NCI-H460 (cell line): ENCODE measurements around the gene TMEM30A. TPM values are rescaled to one million over a fixed set of nuclear protein-coding genes. Genes with fewer than 3 reads are reported as not detected.

ENCODE experiments used
- DNase-seq: peaks from one replicate; pipeline ENCODE4 v3.0.0-alpha.2; 2016; ENCODE audit warnings: low read depth; ENCODE audit errors: extremely low read depth
- polyA plus RNA-seq: library from polyadenylated mRNA; depleted of rRNA; stranded (reverse); fragments of >200 nt; gene quantifications from 2 replicates; pipeline ENCODE4 v1.2.3, GENCODE V29; 2014; cell fraction: nucleus; rRNA removed
- total RNA-seq: library from RNA; depleted of rRNA; stranded (reverse); fragments of >200 nt; shearing (Covaris generic); gene quantifications from 2 replicates; pipeline ENCODE4 v1.2.3, GENCODE V29; 2014; rRNA removed

The TMEM30A gene
- 43.6 and 50.9 TPM in 2 replicates for total RNA-seq
- polyA plus RNA-seq, result 29.8 and 49.6 TPM in 2 replicates

DNA sequence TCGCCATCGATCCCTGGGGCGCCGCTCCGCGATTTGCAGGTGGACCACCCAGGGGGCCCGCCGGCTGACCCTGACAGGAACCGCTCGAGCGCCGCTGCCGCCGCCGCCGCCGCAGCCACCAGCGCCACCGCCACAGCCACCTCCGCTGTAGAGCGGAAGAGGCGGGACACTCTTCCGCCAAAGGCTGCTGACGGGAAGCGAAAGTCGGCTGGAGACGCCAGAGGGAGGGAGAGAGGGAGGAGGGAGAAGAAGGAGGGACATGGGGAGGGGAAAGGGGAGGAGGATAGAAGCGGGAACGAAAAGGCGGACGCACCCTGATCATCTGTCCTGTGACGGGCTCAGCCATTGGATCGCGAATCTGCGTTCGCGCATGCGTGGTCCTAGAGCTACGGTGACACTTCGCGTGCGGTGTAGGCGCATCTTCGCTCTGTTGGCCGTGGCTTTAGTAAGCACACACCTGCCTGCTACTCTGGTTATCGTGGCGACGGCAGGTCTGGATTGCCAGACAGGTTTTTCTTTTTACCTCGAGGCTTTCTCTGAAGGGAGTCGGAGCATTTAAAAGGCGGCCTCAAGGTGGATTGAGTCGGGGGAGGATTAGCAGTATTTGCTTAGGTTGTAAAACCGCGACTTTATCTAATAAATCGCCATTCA is at the start of gene TMEM30A:
TSS of gene TMEM30A (minus strand) at position 161 of the 651 bp plus-strand sequence. CDS start at position 7, 154 bp downstream.
- DNase-seq, result peak; percentile 97

DNA sequence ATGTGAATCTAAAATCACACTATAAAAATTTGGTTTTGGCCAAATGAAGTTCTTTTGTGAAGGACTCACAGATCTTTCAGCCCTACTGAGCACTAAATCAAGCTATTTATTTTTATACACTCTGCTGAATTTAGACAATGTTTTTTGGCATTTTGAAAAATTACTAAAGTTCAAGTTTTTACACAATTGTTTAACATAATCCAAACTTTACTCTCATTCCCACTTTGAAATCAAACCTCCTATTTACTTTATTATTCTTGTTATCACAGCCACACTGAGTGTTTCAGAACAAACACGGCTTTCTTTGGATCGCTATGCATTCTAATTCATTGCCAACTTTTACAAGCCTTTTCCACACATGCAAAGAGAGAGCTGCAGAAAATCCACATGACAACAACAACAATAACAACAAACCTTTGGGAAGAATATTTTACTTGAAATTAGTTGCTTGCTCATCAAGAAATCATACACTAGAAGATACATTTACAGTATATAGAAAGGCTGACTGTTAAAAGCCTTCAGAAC is 49.1 kb upstream of the TMEM30A start:
- no peak for DNase-seq

DNA sequence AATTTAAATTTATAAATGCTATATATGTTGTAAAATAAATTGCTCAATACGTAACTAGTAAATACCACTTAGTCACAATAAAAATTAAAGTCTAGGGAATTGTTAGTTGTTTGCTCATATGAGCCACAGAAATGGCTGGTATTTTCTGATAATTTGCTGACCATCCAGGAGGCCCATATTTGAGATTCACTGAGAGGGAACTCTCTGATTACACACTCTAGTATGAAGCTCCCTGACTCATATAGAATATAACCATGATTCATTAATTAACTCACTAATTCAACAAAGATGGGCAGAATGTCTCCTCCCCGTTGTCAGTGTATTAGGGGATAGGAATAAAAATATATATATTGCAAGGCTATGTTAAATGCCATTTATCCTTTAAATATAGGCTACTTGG is 46.6 kb upstream of the TMEM30A start:
- no peak for DNase-seq

DNA sequence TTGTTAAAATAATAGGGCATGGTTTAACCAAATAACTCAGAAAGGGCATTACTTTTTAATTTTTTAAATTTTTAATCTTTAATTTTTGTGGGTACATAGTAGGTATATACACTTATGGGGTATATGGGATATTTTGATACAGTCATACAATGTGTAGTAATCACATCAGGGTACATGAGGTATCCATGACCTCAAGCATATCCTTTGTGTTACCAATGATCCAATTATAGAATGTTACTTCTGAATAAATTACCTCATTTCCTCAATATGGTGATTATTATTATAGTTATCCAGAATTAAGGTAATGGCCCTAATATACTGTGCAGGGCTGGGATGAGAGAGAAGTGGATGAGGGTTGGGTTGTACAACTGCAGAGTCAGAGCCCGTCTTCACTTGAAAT is 45.1 kb upstream of the TMEM30A start:
- no peak for DNase-seq

DNA sequence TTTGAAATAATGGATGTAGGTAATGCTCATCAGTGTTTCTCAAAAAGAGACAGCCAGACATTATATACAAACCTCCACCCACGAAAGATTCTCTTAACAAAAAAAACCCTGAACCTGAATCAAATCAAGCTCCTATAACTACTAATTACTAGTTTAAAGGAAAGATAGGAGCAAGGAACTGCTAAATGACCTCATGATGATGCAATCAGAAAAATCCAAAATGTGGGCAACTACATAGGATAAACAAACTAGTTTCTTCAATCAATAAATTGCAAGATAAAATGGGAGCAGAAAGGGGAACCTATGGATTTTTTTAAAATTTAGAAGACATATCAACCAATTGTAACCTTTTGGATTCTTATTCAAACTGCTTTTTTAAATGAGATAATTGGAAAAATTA is 43.2 kb upstream of the TMEM30A start:
- DNase-seq, result no peak

DNA sequence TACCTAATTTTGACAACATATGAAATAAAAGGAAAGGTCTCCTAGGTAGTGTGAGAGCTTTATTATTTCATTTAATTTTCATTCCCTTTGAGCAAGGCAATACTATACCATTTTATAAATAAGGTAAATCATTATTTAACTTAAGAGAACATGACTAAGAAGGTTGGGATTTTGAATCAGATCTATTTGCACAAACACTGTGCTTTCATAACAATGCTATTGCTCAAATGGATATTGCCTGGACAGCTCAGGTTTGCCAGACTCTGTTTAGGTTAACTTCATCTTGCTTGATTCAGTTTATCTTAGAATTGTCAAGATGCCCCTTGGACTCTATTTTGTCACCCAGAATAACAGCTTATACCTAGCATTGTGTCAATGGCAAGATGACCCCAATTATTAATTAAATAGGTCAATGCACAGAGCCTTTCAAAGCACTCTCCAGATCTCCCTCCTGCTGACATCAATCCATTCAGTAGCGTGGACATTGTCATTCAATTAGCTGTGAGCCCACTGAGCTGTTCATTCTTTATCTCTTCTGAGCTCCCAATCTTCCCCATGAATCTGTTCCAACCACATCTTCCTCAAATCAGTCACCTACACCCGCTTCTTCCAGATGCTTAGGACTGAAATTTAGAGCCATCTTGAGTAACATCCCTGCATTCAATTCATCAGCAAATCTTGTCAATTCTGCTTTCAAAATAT is 42.1 kb upstream of the TMEM30A start:
- no peak for DNase-seq

DNA sequence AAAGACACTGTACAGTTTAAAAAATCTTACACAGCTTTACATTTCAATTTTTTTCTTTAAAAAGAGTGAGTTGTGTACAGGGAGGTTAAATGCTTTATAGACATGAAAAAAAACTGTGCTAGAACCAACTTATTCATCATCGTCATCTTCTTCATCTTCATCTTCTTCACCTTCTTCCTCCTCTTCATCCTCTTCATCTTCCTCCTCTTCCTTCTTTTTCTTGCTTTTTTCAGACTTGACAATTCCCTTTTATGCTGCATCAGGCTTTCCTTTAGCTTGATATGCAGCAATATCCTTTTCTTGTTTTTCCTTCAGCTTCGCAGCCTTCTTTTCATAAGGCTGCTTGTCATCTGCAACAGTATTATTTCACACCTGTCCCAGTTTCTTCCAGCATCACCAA is 34.3 kb upstream of the TMEM30A start:
- no peak for DNase-seq

DNA sequence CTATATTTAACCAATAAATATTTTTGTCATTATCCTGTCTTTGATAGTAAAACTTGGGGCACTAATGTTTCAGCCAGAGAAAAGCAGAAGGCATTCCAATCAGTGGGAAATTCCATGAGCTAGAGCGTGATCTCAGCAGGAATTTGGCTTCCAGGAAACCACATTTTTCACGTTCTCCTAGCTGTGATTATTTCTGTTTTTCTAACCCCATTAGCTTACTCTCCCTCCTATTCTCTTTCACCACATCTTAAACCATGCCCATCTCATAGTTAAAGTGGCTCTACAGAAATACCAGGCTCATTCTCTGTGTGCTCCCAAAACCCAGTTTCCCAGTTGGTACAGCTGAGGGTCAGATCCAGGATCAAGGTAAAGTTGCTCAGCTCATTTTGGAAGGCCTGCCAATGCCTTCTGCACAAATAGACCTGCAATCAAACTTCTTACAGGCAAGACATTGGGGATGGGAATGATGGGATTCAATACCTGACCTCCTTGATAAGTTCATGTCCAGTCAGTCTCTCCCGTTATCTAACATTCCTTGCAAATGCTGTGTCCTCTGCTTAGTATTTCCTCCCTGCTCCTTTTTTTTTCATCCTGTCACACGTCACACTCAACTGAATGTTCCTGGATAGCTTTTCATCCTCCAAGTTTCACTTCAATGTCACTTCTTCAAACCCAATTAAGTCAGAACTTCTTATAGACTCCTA is 33.1 kb upstream of the TMEM30A start:
- DNase-seq, result no peak

DNA sequence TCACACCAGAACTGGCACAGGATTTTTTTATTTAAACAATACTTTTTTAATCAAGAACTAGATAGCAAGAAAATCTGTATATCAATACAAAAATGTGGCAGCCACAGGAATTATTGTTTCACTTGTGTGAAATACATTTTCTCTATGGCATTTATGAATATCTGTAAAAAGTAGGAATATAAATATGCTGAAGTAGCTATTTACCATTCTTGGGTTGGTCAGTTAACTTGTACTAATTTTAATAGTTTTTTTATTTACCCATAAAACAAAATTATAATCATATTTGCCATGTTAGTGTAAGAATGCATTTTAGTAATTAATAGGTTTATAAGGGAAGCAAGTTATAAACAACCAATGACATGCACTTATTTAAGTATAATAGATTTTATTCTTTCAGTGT is 31.4 kb upstream of the TMEM30A start:
- no peak for DNase-seq

DNA sequence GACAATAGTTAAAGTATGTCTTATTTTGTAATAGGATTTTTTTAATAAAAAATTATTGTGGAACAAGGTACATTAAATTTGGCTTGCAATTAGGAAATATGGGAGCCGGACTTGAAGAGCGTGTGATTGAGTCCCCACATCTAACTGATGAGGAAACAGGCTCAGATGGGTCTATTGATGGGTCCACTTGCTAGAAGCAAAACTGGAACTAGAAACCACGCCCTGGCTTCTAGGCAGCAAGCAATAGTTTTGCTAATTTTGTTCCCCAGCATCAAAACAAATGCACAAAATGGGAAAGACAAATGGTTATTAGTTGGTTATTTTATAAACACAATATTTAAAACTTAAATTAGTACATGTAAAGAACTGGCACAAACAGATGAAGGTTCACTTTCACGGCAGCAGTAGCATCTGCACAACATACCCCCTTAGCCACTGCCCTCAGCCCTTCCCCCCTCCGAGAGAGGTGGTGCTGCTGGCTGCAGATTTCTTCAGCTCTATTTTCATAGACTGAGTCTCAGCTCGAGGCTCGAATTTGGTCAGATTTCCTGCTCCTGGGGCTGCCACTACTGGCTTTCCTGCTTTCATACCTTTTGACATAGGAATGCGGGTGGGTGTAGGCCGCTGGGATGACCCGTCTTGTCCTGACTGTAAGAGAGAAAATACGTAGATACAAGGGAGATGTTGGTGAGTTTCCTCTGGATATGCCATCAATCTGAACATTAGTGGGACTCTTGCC is 23.8 kb upstream of the TMEM30A start:
- DNase-seq, result no peak

DNA sequence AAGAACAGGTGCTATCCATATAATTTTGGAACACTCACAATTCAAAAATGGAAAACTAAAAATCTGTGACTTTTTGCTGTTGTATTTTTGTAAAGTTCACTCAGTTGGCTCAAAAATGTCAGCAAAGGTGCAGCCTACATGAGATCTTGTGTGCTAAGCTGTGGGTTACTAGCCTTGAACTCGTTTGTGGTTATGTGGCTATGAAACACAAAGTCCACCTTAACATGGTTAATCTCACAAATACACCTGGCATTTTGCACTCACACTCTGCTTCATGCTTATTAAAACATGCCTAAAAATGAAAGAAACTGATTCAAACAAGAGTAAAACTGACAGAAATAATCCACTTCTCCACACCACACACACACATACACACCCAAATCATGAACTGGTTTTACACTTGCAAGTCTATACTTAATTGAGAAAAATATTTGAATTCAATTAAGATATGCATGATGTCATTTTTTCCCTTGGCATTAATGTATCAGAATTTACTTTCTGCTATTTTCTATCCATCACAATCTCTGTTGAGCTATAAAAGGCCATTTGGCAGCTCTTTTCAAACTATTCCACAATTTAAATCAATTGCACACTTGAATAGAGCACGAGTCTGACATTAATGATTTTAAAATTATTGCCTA is 22.9 kb upstream of the TMEM30A start:
- DNase-seq, result no peak

DNA sequence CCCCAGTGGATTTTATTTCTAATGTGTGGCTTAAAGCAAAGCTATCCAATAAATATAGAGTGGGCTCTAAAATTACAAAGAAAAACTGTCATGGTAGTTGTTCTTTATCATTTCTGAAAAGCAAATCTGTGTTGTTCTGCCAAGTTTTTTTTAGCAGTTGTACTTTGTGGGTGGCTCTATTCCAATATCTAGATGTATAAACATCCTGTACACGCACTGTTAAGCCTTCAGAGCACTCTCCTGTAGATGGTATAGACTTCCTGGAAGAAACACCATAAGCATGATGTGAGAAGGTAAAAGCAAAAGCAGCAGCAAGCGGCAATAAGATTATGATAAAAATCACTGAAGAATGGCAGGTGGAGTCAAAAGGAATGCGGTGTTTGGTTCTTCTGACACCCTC is 21.5 kb upstream of the TMEM30A start:
- DNase-seq, result no peak

DNA sequence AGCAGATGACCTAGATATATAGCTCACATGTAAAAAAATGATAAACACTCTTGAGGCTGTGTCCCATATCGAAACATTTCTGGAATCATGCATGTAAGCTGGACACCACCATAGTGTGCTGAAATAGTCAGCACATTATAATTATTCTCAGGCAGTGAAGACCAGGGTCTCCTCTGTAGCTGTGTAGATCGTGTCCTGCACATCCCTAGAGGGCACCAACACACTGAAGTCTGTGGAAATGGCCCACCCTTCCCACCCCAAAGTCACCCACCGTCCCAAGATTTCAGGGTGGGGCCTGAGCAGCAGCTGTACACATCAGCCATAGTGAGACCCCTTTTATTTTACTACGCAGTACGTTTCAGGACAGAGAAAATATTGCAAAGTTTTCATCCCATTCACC is 21.0 kb upstream of the TMEM30A start:
- DNase-seq, result no peak

DNA sequence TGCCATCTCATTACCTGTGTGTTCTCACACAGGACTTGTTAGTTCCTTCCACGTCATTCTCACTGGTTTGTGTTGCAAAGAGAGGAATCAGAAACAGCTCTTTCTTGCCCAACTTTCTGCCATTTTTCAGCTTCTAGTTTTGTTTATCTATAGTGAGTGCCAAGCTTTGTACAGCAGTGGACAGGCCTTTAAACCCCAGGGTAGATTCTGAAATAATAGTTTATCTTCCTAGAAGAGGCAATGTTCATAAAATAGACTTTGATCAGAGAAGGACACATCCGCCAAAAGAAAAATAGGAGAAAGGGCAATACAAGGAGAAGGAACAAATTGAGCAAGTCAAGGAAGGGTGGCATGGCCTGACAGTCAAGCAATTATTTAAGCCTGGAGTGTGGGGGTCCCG is 17.7 kb upstream of the TMEM30A start:
- DNase-seq, result no peak

DNA sequence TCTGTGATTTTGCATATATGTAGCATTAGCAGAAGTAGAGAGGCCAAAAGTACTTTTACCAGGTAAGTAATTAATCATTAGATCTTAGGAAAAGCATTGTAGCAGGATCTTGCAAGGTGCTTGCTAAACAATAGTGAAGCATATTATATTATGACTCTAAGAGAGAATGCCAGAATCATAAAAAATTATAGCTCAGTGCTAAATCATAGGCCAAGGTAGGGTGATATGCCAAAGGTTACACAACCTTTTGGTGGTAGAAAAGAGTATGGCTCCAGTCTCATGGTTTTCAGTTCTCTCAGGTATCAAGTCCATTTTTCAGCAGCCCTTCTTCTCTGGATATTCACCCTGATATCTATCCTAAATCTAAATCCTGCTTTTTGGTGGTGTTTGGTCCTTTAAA is 16.9 kb upstream of the TMEM30A start:
- no peak for DNase-seq

DNA sequence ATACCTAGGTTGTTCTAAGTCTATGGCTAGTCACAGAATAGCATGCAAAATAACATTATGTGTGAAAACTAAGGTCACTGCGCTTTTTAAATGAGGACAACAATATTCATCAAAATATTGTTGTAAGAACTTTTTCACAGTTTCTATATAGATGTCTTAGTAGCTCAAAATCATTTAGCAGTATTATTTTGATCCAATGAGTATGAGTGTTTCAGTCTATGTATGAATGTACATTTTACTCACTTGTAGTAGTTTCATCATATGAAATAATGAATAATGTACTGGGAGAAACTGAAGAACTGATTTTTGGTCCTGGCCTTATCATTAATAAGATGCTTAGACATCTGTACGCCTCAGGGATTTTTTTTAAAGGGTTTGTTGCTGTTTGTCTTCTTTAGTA is 16.5 kb upstream of the TMEM30A start:
- no peak for DNase-seq

DNA sequence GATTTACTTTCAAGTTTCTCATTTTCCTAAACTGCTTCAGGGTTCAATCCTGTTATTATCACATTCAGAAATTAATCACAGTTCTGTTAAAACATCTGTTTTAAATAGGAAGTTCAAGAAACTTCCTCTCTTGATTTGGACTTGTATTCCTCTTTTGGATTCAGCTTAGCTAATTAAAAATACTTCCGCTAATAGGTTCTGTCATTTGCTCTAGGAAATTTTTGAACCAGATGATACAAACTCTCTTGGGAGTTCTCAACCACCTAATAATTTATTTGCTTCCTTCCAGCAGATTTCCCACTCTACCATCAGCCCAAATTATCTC is 15.9 kb upstream of the TMEM30A start:
- no peak for DNase-seq

DNA sequence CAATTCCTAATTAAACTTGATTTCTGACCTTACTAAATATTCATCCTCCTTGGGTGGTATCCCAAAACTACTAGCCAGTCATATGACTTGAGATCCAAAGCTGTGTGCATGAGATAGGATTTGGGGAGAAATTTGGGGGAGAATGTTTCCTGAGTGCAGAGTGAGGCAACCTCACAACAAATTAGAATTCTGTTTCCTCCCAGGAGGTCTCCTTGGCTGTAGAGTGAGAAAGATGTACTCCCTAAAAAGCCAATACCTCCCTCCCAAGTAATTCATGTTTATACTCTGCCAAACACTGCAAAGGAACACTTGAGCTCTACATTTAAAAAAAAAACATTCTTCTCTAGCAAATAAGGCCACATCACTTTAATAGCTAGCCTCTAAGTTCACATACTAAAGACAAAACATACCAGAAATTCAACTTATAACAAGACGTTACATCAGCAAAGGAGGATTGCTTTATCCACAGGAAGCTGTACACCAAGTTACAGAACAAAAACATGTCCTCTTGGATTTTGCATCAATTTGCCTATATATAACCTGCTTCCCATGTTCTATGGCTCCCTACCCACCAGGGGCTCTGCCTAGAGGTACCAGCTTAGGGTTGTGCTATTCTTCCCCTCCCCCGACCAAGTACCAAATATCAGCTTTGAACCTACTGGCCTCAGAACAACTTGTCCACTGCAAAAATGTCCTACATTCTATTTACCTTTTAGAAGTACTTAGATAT is 15.4 kb upstream of the TMEM30A start:
- no peak for DNase-seq

DNA sequence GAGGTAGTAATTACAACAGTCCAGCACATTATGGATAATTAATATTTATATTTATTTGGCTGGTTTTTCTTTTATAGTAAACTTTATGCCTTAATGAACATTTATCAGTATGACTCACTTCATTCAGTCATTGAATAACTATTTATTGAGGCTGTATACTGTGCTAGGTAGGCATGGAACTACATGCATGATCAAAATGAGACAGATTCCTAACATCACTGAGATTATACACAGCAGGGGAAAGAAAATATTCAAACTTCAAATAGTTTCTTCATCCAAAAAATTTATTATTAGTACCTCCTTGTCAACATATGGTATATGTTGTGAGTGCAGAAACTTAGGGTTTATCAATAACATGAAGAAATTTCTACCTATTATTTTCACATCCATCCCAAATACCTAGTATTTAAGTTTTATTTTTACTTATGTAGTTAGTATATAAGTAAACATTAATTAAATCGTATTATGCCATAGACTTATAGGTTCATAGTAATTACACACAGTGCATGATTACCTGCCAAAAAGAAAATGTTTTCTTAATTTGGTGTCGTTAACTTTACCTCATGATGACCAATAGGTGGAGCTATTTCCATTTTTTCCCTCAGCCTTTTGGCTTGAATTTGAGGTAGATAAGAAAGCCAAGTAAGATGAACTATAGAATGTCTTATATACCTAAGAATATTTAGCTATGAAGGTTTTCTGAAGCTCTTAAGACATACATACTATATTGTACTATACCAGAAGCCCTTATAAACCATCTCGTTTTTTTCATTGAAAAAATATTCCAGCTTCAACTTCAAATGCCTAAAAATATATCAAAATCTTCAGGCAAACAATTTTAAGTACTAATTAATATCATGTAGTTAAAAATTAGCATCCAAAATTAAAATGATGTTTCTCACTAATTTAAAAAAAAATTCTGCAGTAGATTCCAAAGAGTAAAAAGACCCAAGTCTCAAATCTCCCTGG is 12.5 kb upstream of the TMEM30A start:
- DNase-seq, result peak; percentile 51
